CD4-positive, alpha-beta T cell treated with Interleukin-21 for 1 hour (primary cell): Measurements from ENCODE around the gene FAM227B.
"Not testable (repeated sequence)": the region's sequence is repeated elsewhere in the genome, so short reads cannot be mapped to it uniquely, and the experiment has no call there.

ENCODE experiments used
- DNase-seq: peaks from one replicate; pipeline ENCODE4 v3.0.0-alpha.2; 2020

The FAM227B gene

DNA sequence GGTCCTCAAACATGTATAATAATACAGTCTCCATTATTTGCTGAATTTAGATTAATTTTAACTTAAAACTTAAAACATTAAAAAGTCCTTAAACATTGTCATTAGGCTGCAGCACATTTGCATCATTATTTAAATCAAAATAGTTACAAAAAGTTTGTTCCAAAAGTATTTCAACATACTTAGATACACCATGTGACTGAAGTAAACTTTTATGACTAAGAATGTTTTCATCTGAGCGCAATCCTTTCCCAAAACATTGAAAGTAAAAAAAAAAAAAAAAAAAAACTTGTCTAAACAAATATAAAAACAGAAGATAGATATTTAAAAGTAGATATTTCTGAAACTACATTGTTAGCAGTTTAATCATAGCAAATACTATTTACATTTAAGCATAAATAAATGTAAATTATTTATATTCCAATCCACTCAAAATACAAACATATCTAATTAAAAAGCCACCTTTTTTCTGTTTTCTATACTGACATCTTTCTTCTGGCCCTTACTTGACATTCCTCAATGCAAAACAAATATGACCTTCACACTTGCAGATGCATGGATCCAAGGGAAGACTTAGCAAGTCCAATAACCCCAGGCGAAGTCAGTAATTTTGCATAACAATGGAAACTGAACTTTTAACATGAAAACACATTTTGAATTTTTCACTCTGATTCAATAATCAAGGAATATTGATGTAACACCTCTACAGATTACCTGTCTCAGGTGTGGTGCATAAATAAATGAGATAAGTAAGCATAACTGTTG is 10.3 kb downstream of the FAM227B start:
- DNase-seq, result no peak

DNA sequence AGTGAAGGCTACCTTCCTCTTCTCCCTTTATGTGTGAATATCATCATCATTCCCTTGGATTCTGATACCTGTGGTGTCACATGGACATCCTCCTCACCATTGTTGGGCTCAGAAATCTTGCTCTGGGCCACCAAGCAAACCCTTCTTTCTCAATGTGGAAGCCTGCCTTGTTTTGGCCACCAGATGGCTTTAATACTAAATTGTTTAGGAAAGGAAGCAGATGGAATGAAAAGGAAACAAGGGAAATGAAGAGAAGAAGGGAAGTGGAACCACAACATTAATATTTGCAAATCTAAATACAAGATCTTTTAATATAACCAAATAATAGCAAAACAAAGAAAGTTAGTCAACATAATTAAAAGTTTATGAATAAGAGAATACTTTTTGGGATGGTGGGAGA is 14.0 kb downstream of the FAM227B start:
- no peak for DNase-seq

DNA sequence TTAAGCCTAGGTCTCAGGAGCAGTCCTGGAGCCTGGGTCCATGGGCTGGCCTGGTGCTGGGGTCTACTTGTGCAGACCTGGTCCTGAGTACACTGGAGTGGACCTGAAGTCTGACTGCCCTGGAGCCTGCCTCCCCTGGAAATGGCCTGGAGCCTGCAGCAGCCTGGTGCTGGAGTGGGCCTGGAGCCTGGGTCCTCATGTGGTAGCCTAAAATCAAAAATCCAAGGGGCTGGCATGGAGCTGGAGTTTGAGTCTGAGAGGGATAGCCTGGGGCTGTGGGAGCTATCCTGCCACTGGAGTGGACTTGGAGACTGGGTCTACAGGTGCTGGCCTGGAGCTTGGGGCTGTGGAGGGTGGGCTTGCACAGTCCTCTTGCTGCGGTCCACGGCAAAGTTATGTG is 15.0 kb downstream of the FAM227B start:
- DNase-seq, result no peak

DNA sequence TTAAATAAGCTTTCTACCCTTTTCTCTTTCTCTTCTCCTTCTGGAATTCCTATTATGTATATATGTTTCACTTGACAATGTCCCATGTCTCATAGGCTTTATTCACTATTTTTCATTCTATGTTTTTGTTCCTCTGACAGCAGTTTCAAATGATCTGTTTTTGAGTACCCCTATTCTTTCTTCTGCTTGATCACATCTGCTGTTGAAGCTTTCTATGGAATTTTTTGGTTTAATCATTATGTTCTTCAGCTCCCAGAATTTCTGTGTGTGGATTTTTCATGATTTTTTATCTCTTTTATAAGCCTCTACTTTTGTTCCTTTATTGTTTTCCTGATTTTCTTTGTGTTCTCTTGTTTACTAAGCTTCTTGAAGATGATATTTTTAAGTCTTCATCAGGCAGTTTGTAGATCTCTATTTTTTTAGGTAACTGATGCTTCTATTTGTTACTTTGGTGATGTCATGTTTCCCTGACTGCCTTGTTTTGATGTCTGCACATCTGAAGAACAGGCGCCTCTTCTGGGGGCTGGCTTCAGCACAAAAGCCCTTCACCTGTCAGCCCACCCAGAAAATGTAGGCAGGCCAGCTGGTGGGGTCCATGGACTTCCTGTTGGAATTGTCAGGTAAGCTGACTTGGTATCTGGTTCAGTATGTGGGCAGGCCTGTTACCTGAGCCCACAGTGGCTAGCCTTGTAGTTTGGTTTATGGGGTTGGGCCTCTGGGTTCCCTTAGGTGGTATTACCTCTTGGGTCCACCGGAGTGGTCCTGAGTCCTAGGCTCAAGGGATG is 15.8 kb downstream of the FAM227B start:
- no peak for DNase-seq

DNA sequence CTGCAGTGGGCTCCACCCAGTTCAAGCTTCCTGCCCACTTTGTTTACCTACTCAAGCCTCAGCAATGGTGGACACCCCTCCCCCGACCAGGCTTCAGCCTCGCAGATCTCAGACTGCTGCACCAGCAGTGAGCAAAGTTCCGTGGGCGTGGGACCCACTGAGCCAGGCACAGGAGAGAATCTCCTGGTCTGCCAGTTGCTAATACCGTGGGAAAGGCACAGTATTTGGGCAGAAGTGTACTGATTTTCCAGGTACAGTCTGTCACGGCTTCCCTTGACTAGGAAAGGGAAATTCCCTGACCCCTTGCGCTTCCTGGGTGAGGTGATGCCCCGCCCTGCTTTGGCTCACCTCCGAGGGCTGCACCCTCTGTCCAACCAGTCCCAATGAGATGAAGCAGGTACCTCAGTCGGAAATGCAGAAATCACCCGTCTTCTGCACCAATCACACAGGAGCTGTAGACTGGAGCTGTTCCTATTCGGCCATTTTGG is 27.7 kb downstream of the FAM227B start:
- DNase-seq, result not testable (repeated sequence)

DNA sequence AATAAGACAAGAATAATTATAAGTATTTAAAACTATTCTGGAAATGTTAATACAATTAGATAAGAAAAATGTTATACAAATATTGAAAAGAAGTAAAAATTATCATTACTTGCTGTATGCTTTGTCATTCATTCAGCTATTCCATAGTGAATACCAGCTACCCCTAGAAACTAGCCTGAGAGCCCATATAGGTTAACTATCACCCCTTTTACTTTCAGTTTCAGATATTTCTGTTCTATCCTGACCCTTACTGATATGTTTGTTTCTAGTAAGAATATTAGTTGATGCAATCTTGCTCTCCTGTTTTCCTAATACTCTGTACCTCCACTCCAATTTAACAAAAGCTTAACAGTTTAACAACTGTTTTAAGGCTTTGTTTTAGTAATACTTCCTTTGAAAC is 31.6 kb downstream of the FAM227B start:
- DNase-seq, result no peak

- no peak for DNase-seq
Observed at GRCh38 chr15:49573421-49573820, 47.2 kb downstream of the FAM227B start.

- no peak for DNase-seq
Observed at GRCh38 chr15:49570672-49571071, 49.9 kb downstream of the FAM227B start.

DNA sequence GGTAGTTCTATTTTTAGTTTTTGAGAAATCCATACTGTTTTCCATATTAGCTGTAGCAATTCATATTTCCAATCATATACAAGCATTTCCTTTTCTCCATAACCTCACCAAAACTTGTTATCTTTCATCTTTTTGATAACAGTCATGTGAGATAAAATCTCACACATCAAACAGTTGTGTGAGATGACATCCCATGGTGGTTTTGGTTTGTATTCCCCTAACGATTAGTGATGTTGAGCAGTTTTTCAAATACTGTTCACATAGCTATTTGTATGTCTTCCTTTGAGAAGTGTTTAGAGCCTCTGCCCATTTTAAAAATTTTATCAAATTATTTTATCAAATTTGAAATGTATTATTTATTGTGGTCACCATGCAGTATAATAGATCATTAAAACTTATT is 50.4 kb downstream of the FAM227B start:
- no peak for DNase-seq

- no peak for DNase-seq
Observed at GRCh38 chr15:49560045-49560444, 60.6 kb downstream of the FAM227B start.

DNA sequence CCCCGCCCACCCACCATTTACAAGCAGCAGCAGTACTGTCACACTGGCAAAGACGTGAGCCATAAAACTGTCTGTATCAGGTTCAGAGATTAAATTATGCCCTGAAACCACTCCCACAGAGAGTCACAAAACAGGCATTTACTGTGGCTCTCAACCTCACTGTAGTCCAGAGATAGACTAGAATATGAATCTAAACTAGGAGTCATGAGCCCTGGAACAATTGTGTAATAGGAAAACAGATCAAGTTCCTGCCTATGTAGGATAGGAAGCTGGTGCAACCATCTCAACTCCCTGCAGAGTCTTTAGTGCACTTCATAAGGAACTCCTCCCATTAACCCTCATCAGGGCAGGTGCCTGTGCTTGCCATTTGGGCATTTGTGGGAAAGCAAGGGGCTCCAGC is 61.7 kb downstream of the FAM227B start:
- DNase-seq, result no peak

GRCh38 chr15:49556437-49556836 is 64.2 kb downstream of the FAM227B start:
- DNase-seq, result no peak

- DNase-seq, result not testable (repeated sequence)
Observed at GRCh38 chr15:49550342-49550741, 70.3 kb downstream of the FAM227B start.

GRCh38 chr15:49538520-49538919 is 82.1 kb downstream of the FAM227B start:
- no peak for DNase-seq

DNA sequence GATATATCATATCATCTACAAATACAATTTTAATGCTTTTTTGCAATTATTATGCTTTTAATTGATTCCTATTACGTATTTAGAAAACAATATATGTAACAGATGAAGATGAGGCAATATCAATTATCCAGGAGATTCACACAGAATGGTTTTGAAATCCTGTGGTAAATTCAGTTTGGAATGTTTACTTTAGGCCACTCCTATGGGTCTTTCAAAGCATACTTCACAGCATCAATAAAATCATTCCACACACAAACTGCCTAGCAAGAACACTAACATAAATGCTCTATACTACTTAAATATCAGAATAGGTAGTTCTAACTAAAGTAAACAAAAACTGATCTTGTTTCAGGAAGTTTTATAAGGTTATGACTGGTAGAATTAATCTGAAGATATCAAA is 90.5 kb downstream of the FAM227B start:
- no peak for DNase-seq

GRCh38 chr15:49528289-49528688 is 92.3 kb downstream of the FAM227B start:
- DNase-seq, result no peak

- no peak for DNase-seq
Observed at GRCh38 chr15:49521802-49522201, 98.8 kb downstream of the FAM227B start.

DNA sequence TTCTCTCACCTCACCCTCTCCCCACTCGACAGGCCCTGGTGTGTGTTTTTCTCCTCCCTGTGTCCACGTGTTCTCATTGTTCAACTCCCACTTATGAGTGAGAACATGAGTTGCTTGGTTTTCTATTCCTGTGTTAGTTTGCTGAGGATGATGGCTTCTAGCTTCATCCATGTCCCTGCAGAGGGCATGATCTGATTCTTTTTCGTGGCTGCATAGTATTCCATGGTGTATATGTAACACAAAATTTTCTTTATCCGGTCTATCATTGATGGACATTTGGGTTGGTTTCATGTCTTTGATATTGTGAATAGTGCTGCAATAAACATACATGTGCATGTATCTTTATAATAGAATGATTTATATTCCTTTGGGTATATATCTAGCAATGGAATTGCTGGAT is 107.9 kb downstream of the FAM227B start:
- not testable (repeated sequence) for DNase-seq

DNA sequence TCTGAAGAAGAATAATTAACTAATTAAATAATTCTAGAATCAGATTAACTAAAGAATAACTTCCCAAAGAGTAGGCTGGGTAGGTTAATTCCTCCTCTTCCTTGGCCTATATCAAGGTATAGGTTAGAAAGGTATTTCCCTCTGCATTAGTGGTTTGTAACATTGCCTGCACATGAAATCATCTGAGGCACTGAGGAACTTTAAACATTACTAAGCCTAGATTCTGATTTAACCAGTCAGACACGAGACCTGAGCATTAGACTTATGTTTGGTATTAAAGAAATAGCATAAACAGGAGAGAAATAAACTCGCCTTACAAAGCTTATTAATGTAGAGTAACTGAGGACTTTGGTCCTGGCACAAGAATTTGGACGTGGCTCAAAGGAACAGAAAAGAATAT is 113.4 kb downstream of the FAM227B start:
- DNase-seq, result no peak

- no peak for DNase-seq
Observed at GRCh38 chr15:49506341-49506740, 114.3 kb downstream of the FAM227B start.

DNA sequence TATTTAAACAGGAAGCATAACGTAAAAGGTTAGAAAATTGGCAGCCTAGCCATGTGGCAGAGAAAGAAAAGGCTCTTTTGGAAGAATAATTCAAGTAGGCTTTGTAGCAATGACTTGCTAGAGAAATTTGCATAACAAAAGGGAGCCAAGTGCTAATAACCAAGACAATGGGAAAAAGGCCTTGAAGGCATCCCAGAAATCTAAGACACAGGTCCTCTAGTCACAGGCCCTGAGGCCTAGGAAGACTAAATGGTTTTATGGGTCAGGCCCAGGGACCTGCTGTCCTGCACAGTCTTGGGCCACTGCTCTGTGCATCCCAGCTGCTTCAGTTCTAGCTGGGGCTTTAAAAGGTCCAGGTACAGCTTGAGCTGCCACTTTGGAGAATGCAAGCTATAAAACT is 119.0 kb downstream of the FAM227B start:
- no peak for DNase-seq

DNA sequence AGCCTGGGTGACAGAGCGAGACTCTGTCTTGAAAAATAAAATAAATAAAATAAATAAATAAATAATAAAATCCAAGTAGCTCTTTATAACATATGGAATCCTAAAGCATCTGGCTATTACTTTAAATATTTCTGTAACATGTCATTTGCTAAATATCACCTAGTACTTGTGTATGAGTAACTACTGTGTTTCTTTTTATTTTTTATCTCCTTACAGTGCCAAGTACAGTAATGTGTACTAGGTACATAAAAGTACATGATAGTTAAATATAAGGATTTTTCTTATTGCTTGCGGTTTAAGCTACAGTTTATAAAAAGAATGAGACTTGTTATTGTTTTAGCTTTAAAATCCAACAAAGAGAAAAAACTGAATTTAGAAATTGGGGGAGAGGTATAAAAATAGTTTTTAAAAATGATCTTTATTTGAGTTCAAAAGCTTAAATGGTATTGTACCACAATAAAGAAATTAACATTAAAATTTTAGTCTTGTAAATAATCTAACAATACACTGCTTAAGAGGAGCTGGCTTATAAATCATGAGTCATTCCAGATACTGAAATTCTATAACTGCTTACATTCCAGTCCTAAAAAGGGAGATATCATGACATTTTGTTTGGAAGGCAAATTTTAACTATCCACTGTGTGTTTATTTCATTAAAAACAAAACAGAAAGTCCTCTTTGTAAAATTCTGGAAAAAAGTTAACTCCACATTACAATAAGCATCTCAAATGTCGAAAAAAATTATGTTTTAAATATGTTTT is 124.4 kb downstream of the FAM227B start:
- no peak for DNase-seq

DNA sequence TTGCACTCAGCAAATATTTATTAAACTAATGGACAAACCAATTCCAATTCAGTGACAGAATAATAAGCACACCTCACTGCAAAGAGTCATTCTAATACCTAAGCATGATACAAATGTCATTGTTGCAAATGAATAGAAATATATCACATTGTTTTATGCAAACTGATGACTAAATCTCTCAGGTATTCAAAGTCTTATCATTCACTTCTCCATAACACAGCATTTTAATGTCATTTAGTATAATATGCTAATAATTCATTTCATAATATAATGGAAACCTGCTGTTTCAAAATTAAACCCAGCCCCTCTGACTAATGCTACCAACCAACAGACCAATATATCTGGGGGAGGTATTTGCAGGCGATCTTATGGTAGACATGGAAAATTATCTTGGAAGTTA is 125.8 kb downstream of the FAM227B start:
- no peak for DNase-seq

- DNase-seq, result no peak
Observed at GRCh38 chr15:49492830-49493229, 127.8 kb downstream of the FAM227B start.
